HG03066 (cell line): ENCODE measurements around the gene PPP5C.
"Not testable (repeated sequence)": the region's sequence is repeated elsewhere in the genome, so short reads cannot be mapped to it uniquely, and the experiment has no call there.

ENCODE experiments used
- ATAC-seq: cut with Tn5 transposase; IDR thresholded peaks from one replicate; pipeline ENCODE4 v1.9.1; 2021; ENCODE audit warnings: low read depth; ENCODE audit not compliant: unreplicated experiment

The PPP5C gene

GRCh38 chr19:46404055-46404752 lies 57.3 kb downstream of the PPP5C start:
- no peak for ATAC-seq

GRCh38 chr19:46404753-46405468 lies 58.0 kb downstream of the PPP5C start:
- no peak for ATAC-seq

- no peak for ATAC-seq
Observed at GRCh38 chr19:46406976-46407375, 60.1 kb downstream of the PPP5C start.

- ATAC-seq, result no peak
Observed at GRCh38 chr19:46407856-46408663, 61.2 kb downstream of the PPP5C start.

- no peak for ATAC-seq
Observed at GRCh38 chr19:46408664-46409039, 61.8 kb downstream of the PPP5C start.

GRCh38 chr19:46409191-46409590 lies 62.3 kb downstream of the PPP5C start:
- no peak for ATAC-seq

- ATAC-seq, result no peak
Observed at GRCh38 chr19:46410205-46411087, 63.6 kb downstream of the PPP5C start.

- ATAC-seq, result no peak
Observed at GRCh38 chr19:46411088-46411924, 64.4 kb downstream of the PPP5C start.

- no peak for ATAC-seq
Observed at GRCh38 chr19:46411925-46412649, 65.2 kb downstream of the PPP5C start.

- no peak for ATAC-seq
Observed at GRCh38 chr19:46412650-46413261, 65.9 kb downstream of the PPP5C start.

GRCh38 chr19:46413262-46414031 lies 66.6 kb downstream of the PPP5C start, which contains the start of gene CCDC8:
Gene CCDC8, minus strand, starts transcription at chr19:46413564. Its CDS starts 754 bp downstream, at chr19:46412810.
- ATAC-seq, result no peak

- ATAC-seq, result not testable (repeated sequence)
Observed at GRCh38 chr19:46414899-46415298, 68.0 kb downstream of the PPP5C start.

GRCh38 chr19:46415804-46416709 lies 69.2 kb downstream of the PPP5C start:
- not testable (repeated sequence) for ATAC-seq

- ATAC-seq, result no peak
Observed at GRCh38 chr19:46420056-46420455, 73.2 kb downstream of the PPP5C start.

- no peak for ATAC-seq
Observed at GRCh38 chr19:46422344-46422743, 75.5 kb downstream of the PPP5C start.

- no peak for ATAC-seq
Observed at GRCh38 chr19:46423188-46423587, 76.3 kb downstream of the PPP5C start.
